SK-N-SH (cell line): ENCODE measurements around the gene SERTAD4.

ENCODE experiments used
- EZH2phosphoT487 ChIP-seq: fragments of 200-600 bp; sonication (generic); IDR thresholded peaks from 2 replicates; pipeline ENCODE4 v1.6.1; 2017; ENCODE audit warnings: low read depth, mixed run types, mild to moderate bottlenecking, antibody characterized with exemption, moderate library complexity, borderline replicate concordance
- GABPA ChIP-seq: IDR thresholded peaks from 2 replicates; pipeline ENCODE4 v1.4.0; 2012; ENCODE audit warnings: low read depth, mild to moderate bottlenecking
- RCOR1 ChIP-seq: fragments of 150-350 bp; IDR thresholded peaks from 2 replicates; pipeline ENCODE4 v1.6.1; 2017; ENCODE audit warnings: antibody characterized with exemption, low read length
- SIN3A ChIP-seq: IDR thresholded peaks from 2 replicates; pipeline ENCODE4 v1.6.1; 2012; ENCODE audit warnings: low read depth, mild to moderate bottlenecking, low read length, moderate library complexity, borderline replicate concordance
- TAF1 ChIP-seq: IDR thresholded peaks from 2 replicates; pipeline ENCODE4 v1.6.1; 2012; ENCODE audit warnings: low read depth, mild to moderate bottlenecking, low read length, moderate library complexity, borderline replicate concordance
- TF ChIP-seq, protein P1 (sequence below): fragments of 200-600 bp; sonication (generic); IDR thresholded peaks from 2 replicates; pipeline ENCODE4 v1.6.1; 2017; ENCODE audit warnings: antibody characterized with exemption, mild to moderate bottlenecking, moderate library complexity
- TF ChIP-seq, protein P2 (sequence below): IDR thresholded peaks from 2 replicates; pipeline ENCODE4 v1.6.1; 2012; ENCODE audit warnings: mild to moderate bottlenecking, low read depth, low read length, moderate library complexity
- TF ChIP-seq, protein P3 (sequence below): fragments of 150-350 bp; IDR thresholded peaks from 2 replicates; pipeline ENCODE4 v1.6.1; 2017; ENCODE audit warnings: antibody characterized with exemption, low read length, low read depth, borderline replicate concordance

DNA sequence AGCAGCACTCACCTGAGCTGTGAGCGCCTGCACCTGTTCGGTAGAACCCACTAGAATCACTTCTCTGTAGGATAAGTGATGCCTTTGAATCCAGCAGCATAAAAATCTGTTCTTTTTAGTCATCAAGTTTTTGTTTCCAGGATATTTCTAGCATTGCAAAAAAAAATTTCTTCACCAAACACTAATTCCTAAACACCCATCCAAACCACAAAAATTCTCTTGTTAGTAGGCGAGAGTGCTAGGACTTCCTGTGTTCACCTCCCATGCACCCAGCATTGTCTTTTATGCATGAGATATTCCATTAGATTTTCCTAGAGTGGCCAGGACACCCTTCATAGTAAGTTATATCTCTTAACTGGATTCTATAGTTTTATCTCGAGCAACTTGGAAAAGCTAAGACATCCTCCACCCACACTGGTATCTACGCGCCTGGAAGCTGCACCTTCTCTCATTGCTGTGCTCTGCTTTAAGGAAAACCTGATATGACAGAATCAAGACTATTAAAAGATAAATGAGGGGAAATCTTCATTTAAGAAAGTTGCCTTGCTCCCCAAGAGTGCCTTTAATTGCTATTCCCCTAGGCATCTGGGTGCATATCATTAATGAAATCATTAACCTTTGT lies 12.3 kb downstream of the SERTAD4 start:
- TF ChIP-seq EZH2phosphoT487, result no peak
- TF ChIP-seq, protein P1, sequence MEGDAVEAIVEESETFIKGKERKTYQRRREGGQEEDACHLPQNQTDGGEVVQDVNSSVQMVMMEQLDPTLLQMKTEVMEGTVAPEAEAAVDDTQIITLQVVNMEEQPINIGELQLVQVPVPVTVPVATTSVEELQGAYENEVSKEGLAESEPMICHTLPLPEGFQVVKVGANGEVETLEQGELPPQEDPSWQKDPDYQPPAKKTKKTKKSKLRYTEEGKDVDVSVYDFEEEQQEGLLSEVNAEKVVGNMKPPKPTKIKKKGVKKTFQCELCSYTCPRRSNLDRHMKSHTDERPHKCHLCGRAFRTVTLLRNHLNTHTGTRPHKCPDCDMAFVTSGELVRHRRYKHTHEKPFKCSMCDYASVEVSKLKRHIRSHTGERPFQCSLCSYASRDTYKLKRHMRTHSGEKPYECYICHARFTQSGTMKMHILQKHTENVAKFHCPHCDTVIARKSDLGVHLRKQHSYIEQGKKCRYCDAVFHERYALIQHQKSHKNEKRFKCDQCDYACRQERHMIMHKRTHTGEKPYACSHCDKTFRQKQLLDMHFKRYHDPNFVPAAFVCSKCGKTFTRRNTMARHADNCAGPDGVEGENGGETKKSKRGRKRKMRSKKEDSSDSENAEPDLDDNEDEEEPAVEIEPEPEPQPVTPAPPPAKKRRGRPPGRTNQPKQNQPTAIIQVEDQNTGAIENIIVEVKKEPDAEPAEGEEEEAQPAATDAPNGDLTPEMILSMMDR, result no peak
- TF ChIP-seq, protein P2, sequence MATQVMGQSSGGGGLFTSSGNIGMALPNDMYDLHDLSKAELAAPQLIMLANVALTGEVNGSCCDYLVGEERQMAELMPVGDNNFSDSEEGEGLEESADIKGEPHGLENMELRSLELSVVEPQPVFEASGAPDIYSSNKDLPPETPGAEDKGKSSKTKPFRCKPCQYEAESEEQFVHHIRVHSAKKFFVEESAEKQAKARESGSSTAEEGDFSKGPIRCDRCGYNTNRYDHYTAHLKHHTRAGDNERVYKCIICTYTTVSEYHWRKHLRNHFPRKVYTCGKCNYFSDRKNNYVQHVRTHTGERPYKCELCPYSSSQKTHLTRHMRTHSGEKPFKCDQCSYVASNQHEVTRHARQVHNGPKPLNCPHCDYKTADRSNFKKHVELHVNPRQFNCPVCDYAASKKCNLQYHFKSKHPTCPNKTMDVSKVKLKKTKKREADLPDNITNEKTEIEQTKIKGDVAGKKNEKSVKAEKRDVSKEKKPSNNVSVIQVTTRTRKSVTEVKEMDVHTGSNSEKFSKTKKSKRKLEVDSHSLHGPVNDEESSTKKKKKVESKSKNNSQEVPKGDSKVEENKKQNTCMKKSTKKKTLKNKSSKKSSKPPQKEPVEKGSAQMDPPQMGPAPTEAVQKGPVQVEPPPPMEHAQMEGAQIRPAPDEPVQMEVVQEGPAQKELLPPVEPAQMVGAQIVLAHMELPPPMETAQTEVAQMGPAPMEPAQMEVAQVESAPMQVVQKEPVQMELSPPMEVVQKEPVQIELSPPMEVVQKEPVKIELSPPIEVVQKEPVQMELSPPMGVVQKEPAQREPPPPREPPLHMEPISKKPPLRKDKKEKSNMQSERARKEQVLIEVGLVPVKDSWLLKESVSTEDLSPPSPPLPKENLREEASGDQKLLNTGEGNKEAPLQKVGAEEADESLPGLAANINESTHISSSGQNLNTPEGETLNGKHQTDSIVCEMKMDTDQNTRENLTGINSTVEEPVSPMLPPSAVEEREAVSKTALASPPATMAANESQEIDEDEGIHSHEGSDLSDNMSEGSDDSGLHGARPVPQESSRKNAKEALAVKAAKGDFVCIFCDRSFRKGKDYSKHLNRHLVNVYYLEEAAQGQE, result no peak
- no peak for TF ChIP-seq SIN3A
- no peak for TF ChIP-seq TAF1
- no peak for TF ChIP-seq GABPA
- TF ChIP-seq, protein P3, sequence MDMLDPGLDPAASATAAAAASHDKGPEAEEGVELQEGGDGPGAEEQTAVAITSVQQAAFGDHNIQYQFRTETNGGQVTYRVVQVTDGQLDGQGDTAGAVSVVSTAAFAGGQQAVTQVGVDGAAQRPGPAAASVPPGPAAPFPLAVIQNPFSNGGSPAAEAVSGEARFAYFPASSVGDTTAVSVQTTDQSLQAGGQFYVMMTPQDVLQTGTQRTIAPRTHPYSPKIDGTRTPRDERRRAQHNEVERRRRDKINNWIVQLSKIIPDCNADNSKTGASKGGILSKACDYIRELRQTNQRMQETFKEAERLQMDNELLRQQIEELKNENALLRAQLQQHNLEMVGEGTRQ, result no peak
- TF ChIP-seq RCOR1, result no peak
